Esophagus (tissue), 2 donors: ENCODE measurements around the gene UCP3. TPM values are rescaled to one million over a fixed set of nuclear protein-coding genes. Genes with fewer than 3 reads are reported as not detected.

Experiments used
- H3K27ac ChIP-seq, 2 donors: one replicate each; pipeline ENCODE4 v1.5.1; 2013; ENCODE audit warnings: low read depth in 2 of 2, mild to moderate bottlenecking in 2 of 2, inconsistent platforms in 1 of 2, low read length in 1 of 2, moderate library complexity in 1 of 2
- H3K27me3 ChIP-seq, 2 donors: one replicate each; pipeline ENCODE4 v1.6.1; 2013; ENCODE audit warnings: low read length in 2 of 2, control low read depth in 1 of 2, mild to moderate bottlenecking in 1 of 2; ENCODE audit not compliant: insufficient read depth in 2 of 2, control insufficient read depth in 1 of 2
- H3K36me3 ChIP-seq, 2 donors: one replicate each; pipeline ENCODE4 v1.6.1; 2013; ENCODE audit warnings: low read length in 1 of 2; ENCODE audit not compliant: control insufficient read depth in 2 of 2, insufficient read depth in 2 of 2
- H3K4me1 ChIP-seq, 2 donors: one replicate each; pipeline ENCODE4 v1.6.1; 2013; ENCODE audit warnings: low read length in 1 of 2; ENCODE audit not compliant: control insufficient read depth in 2 of 2, insufficient read depth in 2 of 2
- H3K4me3 ChIP-seq, 2 donors: one replicate each; pipeline ENCODE4 v1.5.1; 2013; ENCODE audit warnings: low read length in 2 of 2, mild to moderate bottlenecking in 2 of 2, low read depth in 1 of 2, moderate library complexity in 1 of 2
- H3K9me3 ChIP-seq, 2 donors: one replicate each; pipeline ENCODE4 v1.6.1; 2013; ENCODE audit warnings: mild to moderate bottlenecking in 2 of 2, low read depth in 1 of 2, low read length in 1 of 2, moderate library complexity in 1 of 2; ENCODE audit not compliant: control insufficient read depth in 2 of 2, insufficient read depth in 1 of 2
- WGBS, 2 donors: extraction: QIAGEN DNeasy Blood & Tissue Kit; methylation state at CpG; one replicate each; pipeline ENCODE4 v1.1.7; 2013; 5-methylcytosine and 5-hydroxymethylcytosine counted together
- polyA plus RNA-seq, 2 donors: library from polyadenylated mRNA; stranded (reverse); fragments of 200-250 nt; gene quantifications; one replicate each; pipeline ENCODE4 v1.2.3, GENCODE V29; 2013
- donor health status: healthy with polysubstance abuse.
- donor health status: Bipolar disorder and iron deficiency.

UCP3 gene
- polyA plus RNA-seq, 2 donors = 0.41 to 1.4 TPM

DNA sequence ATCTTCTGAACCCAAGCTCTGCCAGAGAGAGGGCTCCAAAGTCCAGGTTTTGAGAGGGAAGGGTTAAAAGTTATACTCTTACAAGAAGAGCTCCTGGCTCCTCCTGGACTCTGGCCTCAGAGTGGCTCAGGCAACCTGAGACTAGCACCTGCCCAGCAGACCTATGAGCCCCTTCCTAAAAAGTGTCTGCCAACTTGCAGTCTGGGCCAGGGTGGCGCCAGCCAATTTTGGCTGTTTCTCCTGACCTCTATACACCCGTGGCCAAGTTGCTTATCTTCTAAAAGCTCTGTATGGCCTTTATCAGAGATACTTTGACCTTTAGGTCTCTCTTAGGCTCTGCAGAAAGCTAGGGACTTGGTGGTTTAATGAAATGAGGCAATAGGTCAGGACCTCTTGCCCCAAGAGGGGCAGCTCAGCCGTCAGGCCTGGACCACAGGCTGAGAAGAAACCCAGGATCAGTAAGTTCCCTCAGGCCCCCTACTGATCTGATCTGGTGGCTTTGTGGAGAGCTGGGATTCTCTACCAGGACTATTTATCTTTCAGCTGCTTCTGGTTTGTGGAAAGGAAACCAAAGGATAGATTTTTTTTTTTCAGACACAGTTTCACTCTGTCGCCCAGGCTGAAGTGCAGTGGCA, 10.3 kb upstream of the UCP3 start:
- H3K9me3 ChIP-seq = no peaks in the 10 kb centered on the region
- no peaks in the 10 kb centered on the region for H3K27me3 ChIP-seq
- H3K27ac ChIP-seq = peak overlapping the region; percentile 45 to 58
- H3K4me1 ChIP-seq = peaks cover 6 to 8% of the 10 kb centered on the region in 2 donors
- peaks cover 0 to 3% of the 10 kb centered on the region in 2 donors for H3K36me3 ChIP-seq
- H3K4me3 ChIP-seq = no peak overlapping the region
- 49 to 76% methylated on average over 4 of the region's 4 CpGs for WGBS, 2 donors

GRCh38 chr11:74018331-74019005, 9.6 kb upstream of the UCP3 start:
- Histone ChIP-seq H3K27me3 (no peaks in the 10 kb centered on the region), H3K4me3 (no peak overlapping the region)
- 45 to 67% methylated on average over 9 of the region's 9 CpGs for WGBS, 2 donors

GRCh38 chr11:74017631-74018030, 8.7 kb upstream of the UCP3 start:
- 86 to 89% methylated on average over 3 of the region's 3 CpGs for WGBS, 2 donors

More at GRCh38 chr11:74018331-74019005, 9.6 kb upstream of the UCP3 start:
- Histone ChIP-seq H3K27ac (peak overlapping the region; percentile 45 to 58), H3K36me3 (peaks cover 0 to 3% of the 10 kb centered on the region in 2 donors), H3K4me1 (peaks cover 6 to 8% of the 10 kb centered on the region in 2 donors), H3K9me3 (no peaks in the 10 kb centered on the region)

DNA sequence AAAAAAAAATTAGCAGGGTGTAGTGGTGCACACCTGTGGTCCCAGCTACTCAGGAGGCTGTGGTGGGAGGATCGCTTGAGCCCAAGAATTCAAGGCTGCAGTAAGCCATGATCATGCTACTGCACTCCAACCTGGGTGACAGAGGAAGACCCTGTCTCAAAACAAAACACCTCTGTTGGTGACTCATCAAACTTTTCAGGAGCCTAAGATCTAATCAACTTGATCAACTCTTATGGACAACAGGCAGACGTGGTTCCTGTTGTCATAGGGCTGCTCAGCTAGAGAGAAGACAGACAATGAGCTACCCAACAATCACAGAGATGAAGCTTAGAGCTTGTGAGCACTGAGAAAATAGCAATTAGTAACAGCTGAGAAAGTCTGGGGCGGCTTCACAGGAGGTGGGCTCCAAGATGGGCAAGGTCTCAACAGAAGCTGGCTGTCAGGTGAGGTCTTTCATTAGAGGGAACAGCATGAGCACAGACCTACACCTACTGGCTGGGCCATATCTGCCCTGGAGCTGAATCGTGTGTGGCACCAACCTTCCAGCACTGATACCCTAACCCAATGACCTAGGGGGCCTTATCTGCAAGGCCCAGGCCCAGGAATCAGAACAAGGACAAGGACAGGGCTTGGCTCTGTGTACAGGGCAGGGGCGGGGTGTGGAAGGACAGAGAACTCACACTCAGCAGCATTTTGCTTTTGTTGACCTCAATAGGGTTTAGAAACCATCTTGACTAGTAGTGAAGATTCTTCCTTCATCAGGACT, 7.2 kb upstream of the UCP3 start:
- Histone ChIP-seq H3K27me3 (no peaks in the 10 kb centered on the region), H3K4me1 (peaks cover 6 to 8% of the 10 kb centered on the region in 2 donors), H3K9me3 (no peaks in the 10 kb centered on the region), H3K36me3 (peaks cover 0 to 3% of the 10 kb centered on the region in 2 donors), H3K27ac (no peak overlapping the region), H3K4me3 (no peak overlapping the region)
- WGBS, 2 donors = 91 to 97% methylated on average over 5 of the region's 5 CpGs

More at GRCh38 chr11:74017631-74018030, 8.7 kb upstream of the UCP3 start:
- Histone ChIP-seq H3K9me3 (no peaks in the 10 kb centered on the region), H3K4me3 (no peak overlapping the region), H3K4me1 (peaks cover 6 to 8% of the 10 kb centered on the region in 2 donors), H3K27me3 (no peaks in the 10 kb centered on the region), H3K27ac (no peak overlapping the region), H3K36me3 (peaks cover 0 to 3% of the 10 kb centered on the region in 2 donors)

- Histone ChIP-seq H3K4me1 (peaks cover 6 to 8% of the 10 kb centered on the region in 2 donors), H3K4me3 (no peak overlapping the region), H3K27ac (no peak overlapping the region), H3K9me3 (no peaks in the 10 kb centered on the region), H3K36me3 (peaks cover 0 to 3% of the 10 kb centered on the region in 2 donors), H3K27me3 (no peaks in the 10 kb centered on the region)
- 85 to 86% methylated on average over 2 of the region's 2 CpGs for WGBS, 2 donors
These were observed 6.0 kb upstream of the UCP3 start for GRCh38 chr11:74014880-74015279.

DNA sequence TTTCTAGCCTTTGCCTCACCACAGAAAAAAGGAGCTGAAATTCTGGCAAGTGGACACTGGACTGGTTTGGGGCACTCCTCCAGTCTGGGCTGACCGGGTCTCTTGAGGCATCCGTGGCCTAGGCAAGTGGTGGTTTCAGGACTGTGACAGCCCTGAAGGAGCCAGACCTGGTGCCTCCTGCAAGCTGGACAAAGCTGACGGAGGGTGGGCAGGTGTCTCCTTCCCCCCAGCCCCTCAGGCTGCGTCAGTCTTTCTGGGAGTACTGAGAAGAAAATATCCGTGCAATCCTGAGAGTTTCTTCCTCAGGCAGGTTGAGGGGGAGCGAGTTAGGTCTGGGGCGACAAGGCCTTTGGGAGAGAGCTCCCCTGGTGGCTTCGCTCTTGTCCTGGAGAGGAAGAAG, 4.3 kb upstream of the UCP3 start:
- WGBS, 2 donors = 96 to 100% methylated on average over 8 of the region's 8 CpGs
- H3K4me1 ChIP-seq = peaks cover 0 to 4% of the 10 kb centered on the region in 2 donors
- H3K27me3 ChIP-seq = no peaks in the 10 kb centered on the region
- H3K9me3 ChIP-seq = no peaks in the 10 kb centered on the region
- H3K4me3 ChIP-seq = no peak overlapping the region
- peaks cover 0 to 3% of the 10 kb centered on the region in 2 donors for H3K36me3 ChIP-seq
- H3K27ac ChIP-seq = no peak overlapping the region

GRCh38 chr11:74012074-74012809, 3.4 kb upstream of the UCP3 start:
- H3K4me1 ChIP-seq = peaks cover 0 to 3% of the 10 kb centered on the region in 2 donors
- peaks cover 0 to 3% of the 10 kb centered on the region in 2 donors for H3K36me3 ChIP-seq
- no peaks in the 10 kb centered on the region for H3K9me3 ChIP-seq
- no peak overlapping the region for H3K27ac ChIP-seq
- no peak overlapping the region for H3K4me3 ChIP-seq
- 87 to 91% methylated on average over 14 of the region's 14 CpGs for WGBS, 2 donors
- no peaks in the 10 kb centered on the region for H3K27me3 ChIP-seq

GRCh38 chr11:74011360-74012073, 2.6 kb upstream of the UCP3 start:
- peaks cover 0 to 3% of the 10 kb centered on the region in 2 donors for H3K4me1 ChIP-seq
- no peaks in the 10 kb centered on the region for H3K9me3 ChIP-seq
- no peaks in the 10 kb centered on the region for H3K27me3 ChIP-seq
- no peak overlapping the region for H3K4me3 ChIP-seq
- peaks cover 0 to under 1% of the 10 kb centered on the region in 2 donors for H3K36me3 ChIP-seq
- WGBS, 2 donors = 73 to 84% methylated on average over 8 of the region's 8 CpGs
- H3K27ac ChIP-seq = no peak overlapping the region
